ENCODE measurements around the gene KPTN.
"Not testable (repeated sequence)": the region's sequence is repeated elsewhere in the genome, so short reads cannot be mapped to it uniquely, and the experiment has no call there.

KPTN gene

DNA sequence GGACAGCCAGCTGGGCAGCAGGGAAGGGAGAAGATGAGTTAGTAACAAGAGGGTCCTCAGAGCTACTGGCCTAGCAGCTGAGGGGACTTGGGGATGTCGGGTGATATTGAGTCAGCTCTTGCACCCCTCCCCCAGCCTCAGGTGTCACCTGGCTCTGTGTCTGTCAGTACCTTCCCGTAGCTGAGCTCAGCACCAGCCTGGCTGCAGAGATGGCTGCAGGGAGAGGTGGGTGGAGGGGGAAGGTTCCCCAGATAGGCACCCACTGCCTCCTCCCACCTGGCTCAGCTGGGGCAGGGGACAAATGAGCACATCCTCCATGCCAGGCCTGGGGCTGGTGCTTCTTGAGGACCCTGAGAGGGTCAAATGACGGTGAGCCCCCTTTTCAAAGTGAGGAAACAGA is 6.8 kb upstream of the KPTN start:
- no peak for DNase-seq (ENCODE audit: extremely low read depth, low read depth)

DNA sequence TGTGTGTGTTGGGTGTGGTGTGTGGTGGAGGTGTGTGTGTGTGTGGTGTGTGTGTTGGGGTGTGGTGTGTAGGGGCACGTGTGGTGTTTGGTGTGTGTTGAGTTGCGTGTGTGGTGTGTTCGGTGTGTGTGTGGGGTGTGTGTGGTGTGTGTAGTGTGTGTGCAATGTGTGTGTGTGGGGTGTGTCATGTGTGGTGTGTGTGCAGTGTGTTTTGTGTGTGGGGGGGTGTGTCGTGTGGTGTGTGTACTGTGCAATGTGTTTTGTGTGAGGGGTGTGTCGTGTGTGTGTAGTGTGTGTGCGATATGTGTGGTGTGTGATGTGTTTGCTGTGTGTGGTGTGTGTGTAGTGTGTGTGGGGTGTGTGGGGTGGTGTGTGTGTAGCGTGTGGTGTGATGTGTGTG is 6.0 kb upstream of the KPTN start:
- no peak for DNase-seq (ENCODE audit: extremely low read depth, low read depth)
- TF ChIP-seq, protein P1, sequence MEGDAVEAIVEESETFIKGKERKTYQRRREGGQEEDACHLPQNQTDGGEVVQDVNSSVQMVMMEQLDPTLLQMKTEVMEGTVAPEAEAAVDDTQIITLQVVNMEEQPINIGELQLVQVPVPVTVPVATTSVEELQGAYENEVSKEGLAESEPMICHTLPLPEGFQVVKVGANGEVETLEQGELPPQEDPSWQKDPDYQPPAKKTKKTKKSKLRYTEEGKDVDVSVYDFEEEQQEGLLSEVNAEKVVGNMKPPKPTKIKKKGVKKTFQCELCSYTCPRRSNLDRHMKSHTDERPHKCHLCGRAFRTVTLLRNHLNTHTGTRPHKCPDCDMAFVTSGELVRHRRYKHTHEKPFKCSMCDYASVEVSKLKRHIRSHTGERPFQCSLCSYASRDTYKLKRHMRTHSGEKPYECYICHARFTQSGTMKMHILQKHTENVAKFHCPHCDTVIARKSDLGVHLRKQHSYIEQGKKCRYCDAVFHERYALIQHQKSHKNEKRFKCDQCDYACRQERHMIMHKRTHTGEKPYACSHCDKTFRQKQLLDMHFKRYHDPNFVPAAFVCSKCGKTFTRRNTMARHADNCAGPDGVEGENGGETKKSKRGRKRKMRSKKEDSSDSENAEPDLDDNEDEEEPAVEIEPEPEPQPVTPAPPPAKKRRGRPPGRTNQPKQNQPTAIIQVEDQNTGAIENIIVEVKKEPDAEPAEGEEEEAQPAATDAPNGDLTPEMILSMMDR (IDR thresholded peaks at IDR 0.05; ENCODE audit: low read depth, low read length), result no peak

More for the DNA sequence above, 6.8 kb upstream of the KPTN start:
- TF ChIP-seq, protein P1 (IDR thresholded peaks at IDR 0.05; ENCODE audit: low read depth, low read length), result no peak

DNA sequence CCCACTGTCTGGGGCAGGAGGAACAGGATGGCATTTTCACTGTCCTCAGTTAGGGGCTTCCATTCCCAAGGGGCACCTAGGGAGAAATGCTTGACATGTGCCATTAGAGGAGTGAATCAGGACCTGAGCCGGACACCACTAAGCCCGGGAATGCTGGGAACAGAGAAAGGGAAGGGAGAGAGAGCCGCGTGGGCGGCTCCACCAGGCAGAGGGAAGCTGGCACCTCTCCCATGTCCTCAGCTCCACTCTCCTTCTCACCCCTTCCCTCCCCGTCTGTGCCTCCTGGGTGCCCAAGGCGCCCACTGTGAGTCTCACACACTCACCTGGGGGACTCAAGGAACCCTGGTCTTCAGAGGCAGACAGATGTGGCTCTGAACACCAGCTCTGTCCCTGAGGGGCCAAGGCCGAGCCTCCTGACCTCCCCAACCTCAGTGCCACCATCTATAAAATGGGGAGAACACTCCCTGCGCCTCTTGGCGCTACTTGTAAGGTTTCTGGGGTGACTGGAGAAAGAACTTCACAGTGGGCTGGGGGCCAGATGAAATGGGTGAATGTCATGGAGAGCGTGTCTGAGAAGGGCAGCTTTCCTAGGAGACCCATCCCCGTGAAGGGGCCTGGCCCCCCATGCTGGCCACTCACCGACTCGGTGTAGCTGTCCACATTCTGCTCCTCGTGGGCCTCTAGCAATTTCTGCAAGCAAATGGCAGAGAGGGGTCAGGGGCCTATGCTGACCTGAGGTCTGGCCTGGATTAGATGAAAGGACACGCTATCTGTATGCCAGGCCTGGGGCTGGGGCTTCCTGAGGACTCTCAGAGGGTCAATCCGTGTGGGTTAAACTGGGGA is 5.3 kb upstream of the KPTN start:
- DNase-seq (ENCODE audit: extremely low read depth, low read depth), result no peak
- TF ChIP-seq, protein P1 (IDR thresholded peaks at IDR 0.05; ENCODE audit: low read depth, low read length), result no peak

DNA sequence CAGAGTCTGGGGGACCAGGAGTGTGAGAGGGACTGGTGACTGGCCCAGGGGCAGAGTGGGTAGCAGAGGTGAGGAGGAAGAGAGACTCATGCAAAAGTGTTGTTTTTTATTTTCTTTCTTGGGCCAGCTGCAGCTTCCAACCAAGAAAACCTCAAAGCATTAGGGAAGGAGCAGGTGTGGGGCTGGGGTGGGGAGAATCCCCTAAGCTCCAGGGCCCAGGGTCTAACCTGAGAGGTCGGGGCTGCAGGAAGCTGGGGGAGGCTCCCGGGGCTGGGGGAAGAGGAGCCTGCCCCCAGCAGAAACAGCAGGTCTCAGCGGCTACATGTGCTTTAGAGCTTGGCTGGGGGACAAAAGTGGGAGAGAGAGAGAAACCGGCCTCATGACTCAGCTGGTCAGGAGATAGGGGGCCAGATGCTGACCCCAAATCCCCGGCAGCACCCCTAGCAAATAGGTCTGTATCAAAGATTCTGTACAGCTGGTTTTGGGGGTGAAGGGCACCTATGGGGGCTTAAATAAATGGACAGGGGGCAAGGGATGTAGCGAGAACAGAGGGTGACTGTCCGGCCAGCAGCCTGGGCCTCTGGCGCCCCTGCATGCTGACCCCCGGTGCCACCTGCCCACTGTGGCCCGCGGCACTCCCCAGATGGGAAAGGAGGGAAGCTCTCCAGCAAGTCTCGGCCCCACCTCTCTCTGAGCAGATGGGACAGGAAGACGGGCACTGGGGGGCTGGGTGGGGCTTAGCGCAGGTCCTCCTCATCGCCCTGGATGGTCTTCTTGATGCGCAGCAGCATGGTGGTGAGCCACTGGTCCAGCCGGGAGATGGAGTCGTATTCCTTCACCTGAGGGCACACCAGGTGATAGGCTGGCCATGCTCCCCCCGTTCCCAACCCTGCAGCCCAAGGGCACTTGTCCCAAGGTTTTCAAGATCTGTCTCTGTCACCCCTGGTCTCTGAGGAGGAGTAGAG is 3.8 kb upstream of the KPTN start:
- DNase-seq (ENCODE audit: extremely low read depth, low read depth), result no peak

DNA sequence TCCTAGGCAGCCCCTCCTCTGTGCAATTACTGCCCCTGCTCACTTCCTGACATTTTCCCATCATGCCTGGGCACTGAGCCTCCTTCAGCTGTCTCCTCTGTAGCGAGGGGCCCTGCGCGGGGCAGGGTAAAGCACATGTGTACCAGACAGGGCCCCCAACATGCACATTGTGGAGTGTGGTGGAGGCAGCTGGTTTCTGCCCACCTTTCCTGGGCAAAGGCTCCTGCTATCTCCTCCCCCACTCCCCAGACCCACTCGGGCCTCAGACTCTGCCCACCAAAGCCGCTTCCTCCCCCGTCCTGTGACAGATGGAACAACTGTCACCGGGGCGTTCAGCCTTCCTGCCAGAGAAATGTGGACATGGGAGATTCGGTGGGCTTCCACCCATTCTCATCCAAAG is 2.9 kb upstream of the KPTN start:
- TF ChIP-seq, protein P1 (IDR thresholded peaks at IDR 0.05; ENCODE audit: low read depth, low read length), result no peak
- DNase-seq (ENCODE audit: extremely low read depth, low read depth), result no peak

More for the DNA sequence above, 3.8 kb upstream of the KPTN start:
- TF ChIP-seq, protein P1 (IDR thresholded peaks at IDR 0.05; ENCODE audit: low read depth, low read length), result no peak

DNA sequence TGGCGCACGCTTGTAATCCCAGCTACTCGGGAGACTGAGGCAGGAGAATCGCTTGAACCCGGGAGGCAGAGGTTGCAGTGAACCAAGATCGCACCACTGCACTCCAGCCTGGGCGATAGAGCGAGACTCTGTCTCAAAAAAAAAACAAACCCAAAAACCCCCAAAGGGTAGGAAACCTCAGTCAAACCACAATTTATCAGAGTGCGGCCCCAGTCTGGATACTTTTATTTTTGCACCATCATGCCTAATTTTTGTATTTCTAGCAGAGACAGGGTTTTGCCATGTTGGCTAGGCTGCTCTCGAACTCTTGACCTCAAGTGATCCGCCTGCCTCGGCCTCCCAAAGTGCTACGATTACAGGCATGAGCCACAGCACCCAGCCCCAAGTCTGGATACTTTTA is 2.2 kb upstream of the KPTN start:
- DNase-seq (ENCODE audit: extremely low read depth, low read depth), result not testable (repeated sequence)

DNA sequence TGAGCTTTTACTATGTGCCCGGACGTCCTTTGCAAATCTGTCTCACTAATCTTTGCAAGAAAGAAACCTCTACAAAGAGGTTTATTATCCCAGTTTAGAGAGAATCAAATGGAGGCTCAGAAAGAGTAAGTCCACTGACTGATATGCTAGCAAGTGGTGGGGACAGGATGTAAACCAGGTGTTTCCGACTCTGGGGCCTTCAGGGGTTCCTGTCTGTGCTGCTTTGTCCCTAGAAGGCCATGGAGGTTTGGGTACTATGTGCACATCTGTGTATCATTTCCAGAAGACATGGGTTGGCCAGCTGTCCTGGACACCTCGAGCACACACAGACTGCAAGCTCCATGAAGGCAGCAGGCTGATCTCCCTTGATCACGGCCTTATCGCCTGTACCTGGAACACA is 1.2 kb upstream of the KPTN start:
- DNase-seq (ENCODE audit: extremely low read depth, low read depth), result no peak
- TF ChIP-seq, protein P1 (IDR thresholded peaks at IDR 0.05; ENCODE audit: low read depth, low read length), result no peak

Measured in AG09319 (cell line).